ENCODE results near the gene CCDC134.
"Not testable (repeated sequence)": the region's sequence is repeated elsewhere in the genome, so short reads cannot be mapped to it uniquely, and the experiment has no call there.

CCDC134 gene

DNA sequence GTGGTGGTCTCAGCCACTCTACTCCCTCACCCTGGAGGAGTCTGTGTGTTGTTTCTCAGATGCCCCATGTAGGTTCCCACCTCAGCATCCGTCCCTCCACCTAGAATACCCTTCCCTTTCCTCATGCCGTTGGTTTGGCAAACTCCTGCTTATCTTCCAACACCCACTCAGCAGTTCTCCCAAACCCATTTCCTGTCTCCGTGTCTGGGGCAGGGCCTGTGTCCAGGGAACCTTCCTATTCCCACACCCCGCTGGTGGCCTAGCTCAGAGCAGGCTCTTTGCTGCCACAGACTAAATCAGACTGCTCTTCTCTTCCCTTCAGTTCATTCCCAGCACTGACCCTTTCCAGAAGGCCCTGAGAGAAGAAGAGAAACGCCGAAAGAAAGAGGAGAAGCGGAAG, 24.9 kb downstream of the CCDC134 start:
- no peak for DNase-seq

DNA sequence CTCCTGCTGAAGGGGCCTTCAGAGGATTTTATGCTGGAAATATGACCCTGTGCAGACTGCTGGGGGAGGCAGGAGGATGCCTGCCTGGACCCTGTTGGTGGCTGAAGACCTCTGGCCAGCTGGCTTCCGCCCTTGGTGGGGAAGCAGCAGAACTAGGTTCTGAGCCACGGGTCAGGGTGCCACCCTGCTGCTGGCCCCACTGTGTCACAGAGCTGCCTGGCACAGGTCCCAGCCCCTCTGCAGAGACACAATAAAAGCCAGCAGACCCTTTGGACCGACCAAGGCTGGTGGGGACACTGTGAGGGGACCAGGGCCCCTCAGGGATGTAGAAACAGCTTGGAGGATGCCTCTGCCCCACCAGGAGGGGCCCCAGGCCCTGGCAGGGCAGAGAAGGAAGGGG, 25.5 kb downstream of the CCDC134 start:
- no peak for DNase-seq

DNA sequence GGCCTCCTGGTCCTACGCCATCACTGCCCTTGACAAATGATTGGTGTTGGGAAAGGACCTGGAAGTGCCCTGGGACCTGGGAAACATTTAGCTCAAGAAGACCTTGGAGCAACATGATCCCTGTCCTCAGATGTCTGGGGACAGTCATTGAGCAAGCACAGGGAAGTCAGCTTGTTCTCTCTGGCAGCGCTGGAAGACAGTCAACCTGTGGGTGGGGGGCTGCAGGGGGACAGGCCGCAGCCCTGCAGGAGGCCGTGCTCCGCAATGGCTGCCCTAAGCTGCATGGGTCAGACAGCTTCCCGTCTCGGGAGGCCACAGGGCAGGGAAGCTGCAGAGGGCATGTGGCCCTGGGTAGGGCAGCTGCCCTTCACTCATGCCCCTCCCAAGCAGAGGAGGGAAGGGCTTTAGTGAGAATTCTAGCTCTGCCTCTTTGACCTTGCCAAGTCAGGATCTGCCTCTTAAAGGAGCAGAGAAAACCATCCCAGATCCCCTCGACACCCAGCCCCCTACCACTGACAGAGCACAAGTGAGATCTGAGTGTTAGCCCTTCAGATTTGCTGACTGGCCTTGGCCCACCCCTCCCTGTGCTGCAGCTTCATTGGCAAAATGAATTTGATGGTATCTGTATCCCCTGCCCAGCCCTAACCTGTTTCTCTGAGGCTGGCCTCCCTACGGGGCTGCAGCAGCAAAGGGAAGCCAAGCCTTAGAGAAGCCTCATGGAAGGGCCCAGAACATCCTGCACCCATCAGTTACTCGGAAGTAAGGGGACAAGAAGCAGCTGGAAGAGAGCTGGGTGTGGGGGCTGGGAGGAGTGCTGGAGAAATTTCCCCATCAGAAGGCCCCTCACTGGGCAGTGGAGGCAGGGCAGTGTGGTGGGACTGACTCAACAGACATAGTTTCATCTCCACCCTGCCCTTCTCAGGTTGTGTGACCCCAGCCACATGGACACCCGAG, 26.2 kb downstream of the CCDC134 start:
- DNase-seq: no peak

DNA sequence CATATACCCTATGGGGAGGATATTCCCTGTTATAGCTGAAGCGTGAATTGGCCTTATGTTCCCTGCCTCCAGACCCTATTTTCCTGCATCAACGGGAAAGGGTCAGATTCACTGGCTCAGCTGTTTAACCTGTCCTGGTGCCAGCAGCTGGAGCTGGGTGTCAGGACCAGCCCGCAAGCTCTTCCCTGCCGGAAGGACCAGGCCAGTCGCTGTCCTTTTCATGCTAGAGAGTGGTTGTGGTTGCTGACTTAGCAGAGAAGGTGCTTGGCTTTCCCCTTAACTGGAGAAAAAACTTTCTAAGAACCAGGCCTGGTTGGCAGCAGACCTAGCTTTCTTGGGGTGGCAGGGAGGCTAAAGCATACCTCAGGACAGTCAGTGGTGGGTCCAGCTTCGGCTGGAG, 27.2 kb downstream of the CCDC134 start:
- no peak for DNase-seq

DNA sequence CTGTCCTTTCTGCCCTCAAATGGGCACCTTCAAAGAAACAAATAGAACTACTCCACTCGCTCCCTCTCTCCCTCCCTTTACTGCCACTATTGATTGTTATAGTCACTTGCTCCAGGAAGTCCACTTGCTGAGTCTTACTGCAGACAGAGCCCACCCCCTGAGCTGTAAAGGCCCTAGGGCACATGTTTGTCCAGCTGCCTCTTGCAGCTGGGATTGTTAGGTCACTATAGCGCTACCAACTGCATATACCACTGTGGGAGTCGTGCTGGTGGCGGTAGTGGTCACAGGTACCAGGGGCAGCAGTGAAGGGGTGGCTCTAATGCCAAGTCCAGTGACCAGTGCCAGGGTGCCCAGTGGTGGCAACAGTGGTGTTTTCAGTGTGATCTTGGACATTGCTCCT, 28.0 kb downstream of the CCDC134 start:
- DNase-seq: peak; percentile 60

DNA sequence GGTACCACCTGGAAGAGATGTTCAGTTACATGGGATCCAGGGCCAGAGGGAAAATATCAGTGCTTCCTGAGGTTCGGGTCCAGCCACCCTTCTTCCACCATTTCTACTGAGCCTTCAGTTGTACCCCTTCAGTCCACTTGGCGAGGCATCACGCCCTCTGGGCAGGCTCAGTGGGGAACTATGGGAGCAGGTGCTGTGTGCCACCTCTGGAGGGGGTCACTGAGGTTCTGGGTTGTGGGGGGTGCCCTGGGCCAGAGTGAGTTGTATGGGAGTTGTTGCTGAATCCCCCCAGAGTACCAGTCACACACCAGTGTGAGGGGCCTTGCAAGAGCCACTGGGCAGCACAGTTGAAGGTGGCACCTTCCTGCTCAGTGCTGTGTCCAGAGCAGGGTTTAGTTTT, 29.7 kb downstream of the CCDC134 start:
- DNase-seq: no peak

DNA sequence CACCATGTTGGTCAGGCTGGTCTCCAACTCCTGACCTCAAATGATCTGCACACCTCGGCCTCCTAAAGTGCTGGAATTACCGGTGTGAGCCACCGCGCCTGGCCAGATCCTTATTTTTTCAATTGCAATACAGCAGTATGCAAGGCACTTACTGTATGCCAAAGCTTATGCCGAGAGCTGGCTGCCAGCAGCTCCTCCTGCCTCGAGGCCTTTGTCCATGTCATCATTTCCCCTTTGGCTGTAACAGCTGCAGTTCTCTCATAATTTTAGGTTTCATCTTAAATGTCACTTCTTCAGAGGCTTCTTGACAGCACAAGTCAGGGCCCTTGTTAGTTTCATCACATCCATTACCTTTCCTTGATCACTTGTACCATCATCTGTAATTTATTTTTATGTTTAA, 30.9 kb downstream of the CCDC134 start:
- DNase-seq: no peak

DNA sequence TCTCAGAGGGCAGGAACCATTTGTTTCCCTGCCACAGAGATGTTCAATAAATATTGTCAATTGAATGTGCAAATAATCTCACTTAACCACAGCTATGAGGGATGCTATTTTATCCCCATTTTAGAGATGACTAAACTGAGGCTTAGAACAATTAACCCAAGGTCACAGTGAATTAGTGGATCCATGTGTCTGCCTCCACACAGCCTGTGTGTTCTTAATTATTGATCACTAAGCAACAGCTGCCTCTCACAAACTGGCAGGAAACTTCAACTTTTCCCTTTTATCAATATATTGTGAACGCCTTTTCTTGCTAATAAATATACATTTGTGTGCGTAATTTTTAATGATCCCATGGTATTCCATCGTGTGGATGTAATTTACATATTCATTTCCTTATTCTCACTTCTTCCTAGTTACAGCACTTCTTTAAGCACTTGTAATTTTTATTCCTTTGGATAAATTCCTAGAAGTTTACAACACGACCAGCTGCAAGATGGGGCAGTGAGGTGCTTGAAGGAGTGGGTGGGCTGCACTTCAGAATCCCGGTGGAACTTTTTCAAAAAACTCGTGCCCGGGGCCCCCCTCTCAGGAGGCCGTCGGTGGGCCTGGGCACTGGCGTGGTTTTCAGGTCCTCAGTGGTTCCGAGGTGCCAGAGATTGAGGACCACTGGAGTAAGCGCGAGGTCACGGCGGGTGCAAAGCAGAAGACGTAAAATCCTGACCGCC, 31.5 kb downstream of the CCDC134 start:
- no peak for DNase-seq

DNA sequence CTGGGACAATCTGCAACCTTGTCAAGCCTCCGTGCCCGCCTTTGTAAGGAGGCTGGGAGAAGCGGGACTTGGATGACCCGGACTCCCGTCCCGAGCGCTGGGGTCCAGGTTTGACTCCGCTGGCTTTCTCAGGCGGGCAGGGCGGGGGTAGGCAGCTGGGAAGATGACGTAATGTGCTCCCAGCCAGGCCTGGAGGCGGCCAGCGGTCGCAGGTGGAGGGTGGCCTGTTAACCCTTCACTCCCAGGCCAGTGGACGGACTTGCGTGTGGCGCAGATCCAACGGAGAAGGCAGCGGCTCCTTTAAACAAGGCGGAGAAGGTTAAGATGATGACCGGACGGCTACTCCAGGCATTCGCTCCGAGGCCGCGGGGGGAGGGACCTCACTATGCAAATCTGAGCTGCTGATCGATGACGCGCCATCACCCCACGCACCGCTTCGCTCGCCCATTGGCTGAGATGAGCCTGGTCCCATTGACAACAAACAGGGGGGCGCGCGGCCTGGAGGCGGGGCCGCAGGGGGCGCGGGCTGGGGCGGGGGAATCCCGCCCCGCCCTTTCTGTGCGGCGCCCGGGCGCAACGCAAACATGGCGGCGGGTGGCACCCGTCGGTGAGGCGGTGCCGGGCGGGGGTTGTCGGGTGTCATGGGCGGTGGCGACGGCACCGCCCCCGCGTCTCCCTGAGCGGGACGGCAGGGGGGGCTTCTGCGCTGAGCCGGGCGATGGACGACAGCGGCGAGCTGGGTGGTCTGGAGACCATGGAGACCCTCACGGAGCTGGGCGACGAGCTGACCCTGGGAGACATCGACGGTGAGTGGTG, 32.3 kb downstream of the CCDC134 start, which contains the start of gene SREBF2:
TSS of gene SREBF2 (plus strand) at position 553 of the 816 bp plus-strand sequence. CDS start at position 719, 166 bp downstream.
- peak; percentile 93 for DNase-seq

DNA sequence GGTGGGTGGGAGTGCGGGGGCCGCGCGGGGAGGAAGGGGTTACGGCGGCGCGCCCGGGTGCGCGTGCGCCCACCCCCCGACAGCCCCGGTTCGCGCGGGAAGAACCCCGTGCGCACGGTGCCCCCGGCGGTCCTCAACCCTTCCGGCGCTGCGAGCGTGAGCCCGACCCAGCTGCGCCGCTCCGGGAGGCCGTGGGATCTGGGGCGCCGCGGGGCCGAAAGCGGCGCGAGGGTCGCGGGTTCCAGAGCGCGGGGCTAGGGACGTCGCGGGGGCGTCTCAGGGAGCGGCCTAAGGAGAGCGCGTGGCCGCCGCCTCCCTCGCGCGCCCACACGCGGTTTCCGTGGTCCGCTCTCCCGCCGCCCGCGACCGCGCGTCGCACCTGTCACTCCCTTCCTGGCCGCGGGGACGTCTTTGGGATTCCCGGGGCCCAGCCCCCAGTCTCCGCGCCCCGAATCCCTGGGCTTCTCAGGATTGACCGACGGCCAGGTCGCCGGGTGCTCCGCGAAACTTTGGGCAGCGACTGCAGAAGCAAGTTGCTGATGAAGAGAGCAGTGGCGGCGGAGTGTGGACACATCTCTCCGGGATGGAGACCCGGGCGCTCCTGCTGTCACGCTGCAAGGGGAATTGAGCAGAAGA, 33.0 kb downstream of the CCDC134 start:
- DNase-seq: no peak

DNA sequence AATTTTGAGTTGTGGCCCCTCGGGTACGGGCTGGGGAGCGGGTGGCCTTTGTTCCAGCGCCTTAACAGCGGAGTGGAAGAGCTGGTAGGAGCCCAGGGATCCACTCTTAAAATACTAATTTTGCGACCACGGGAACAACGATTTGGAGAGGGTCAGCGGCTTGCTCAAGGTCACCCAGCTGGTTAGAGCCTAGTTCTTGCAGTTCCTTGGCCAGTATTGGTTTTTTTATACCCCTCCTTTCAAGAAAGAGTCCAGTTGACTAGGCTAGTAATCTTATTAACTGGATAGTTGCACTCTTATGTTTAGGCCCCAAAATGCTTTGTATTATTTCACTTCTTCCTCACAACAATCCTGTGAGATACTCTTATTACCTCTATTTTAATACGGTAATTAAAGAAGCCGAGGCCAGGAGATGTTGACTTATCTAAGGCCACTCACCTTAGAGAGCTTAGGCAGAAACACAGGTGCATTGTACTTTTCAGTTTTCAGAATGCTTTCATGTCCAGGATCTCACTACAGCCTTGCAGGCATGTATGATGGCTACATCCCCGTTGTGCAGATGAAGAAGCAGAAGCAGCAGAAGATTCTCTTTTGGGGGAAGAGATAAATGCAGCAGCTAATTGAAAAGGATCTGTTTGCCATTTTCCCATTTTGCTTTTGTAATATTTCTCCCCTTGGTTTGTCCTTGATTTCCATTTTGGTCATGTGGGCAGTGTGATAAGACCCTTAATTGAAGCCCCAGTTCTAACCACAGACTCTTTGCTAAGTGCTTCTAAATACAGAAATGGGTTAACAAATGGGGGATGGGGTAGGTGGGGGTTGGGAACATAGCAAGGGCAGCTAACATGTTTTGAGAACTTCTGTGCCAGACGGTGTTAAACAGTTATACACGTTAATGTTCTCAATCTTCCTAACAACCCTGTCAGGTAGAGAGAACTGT, 33.8 kb downstream of the CCDC134 start:
- DNase-seq: no peak

DNA sequence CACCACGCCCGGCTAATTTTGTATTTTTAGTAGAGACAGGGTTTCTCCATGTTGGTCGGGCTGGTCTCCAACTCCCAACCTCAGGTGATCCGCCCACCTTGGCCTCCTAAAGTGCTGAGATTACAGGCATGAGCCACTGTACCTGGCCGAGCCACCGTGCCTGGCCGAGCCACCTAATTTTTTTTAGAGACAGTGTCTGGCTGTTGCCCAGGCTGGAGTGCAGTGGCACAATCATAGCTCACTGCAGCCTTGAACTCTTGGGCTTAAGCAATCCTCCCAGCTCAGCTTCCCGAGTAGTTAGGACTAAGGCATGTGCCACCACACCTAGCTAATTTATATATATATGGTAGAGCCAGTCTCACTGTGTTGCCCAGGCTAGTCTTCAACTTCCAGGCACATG, 35.0 kb downstream of the CCDC134 start:
- not testable (repeated sequence) for DNase-seq

DNA sequence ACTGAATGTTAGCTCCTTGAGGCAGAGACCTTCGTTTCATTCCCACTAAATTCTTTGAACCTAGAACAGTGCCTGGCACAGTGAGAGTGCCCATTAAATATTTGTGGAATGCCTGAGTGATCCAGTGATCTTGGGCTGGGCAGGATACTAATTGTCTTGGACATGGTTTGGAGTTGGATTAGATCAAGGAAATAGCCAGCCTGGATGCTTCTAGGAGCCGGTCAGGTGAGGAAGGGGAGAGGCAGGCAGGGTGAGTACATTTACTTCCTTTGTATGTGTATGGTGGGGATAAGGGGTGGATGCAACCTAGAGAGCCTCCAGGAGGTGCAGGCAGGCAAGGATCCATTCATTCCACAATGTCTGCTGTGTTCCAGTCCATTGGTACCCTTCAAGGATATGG, 36.1 kb downstream of the CCDC134 start:
- DNase-seq: no peak

DNA sequence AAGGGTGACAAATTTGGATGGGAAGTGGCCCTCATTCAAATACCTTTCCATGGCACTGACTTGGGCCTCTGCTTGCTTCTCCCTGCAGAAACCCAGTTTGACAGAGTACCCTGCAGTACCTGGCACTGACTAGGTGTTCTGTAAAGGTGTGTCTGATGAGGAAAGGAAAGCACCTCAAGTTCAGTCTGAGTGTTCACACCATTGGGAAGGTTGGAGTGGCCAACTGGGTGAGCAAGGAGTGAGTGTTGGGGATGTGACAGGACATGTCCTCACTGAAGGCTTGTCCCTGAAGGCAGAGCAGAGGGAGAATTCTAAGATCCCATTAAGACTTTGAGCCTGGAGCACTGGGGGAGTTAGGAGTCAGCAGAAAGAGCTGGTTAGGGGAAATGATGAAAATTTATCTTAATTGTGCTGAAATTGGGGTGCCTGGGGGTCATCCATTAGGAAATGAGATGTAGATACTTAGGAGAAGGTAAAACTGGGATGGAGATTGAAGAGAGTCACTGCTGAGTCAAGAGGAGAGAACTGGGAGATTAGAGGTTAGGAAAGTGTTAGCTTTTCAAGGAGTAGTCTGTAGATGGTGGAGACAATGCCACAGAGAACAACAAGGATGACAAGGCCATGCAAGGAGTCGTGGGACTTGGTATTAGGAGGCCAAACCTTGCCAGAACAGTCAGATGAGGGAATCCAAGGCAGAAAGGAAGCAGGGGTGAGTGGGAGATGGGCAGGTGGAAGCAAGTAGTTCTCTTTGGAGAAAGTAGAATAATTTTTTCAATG, 38.6 kb downstream of the CCDC134 start:
- no peak for DNase-seq

DNA sequence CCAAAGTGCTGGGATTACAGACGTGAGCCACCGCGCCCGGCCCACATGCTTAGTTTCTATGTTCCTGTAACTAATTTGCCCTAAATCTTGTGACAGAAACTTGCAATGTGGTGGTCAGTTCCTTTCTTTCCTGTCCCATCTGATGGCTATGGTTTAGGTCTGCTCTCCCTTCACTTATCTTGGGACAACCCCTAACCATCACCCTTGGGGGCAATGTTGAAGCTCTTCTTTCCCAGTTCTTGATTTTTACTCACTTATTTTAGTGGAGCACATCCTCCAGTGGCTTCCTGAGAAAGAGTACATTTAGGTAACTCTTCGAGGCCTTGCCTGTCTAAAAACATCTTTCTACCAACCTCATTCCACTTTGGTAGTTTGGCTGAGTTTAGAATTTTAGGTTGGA, 39.7 kb downstream of the CCDC134 start:
- no peak for DNase-seq

DNA sequence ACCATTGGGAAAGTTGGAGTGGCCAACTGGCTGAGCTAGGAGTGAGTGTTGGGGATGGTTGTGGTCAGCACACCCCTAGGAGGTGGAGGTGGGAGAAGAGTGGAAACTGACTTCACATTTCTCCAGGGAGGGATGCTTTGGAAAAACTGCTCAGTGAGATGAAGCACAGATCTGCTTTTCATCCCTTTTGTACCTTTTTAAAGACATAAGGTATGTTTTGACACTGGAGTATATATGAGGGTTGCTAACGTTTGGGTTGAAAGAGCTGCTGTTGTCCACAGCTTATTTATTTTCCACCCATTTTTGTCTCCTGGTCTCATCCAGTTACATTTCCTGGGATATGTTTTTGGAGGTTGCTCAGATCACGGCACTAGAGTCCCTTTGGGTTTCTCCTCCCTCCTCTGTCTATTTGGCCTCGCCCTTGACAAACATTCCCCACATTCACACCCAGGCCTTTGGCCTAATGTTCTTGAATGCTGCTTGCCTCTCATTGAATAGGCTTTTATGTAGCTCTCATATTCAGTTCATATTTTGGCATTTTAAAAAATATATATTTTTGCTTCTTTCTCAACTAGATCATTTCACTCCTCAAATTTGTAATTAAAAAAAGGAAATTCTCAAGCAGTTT, 40.7 kb downstream of the CCDC134 start:
- DNase-seq: no peak

DNA sequence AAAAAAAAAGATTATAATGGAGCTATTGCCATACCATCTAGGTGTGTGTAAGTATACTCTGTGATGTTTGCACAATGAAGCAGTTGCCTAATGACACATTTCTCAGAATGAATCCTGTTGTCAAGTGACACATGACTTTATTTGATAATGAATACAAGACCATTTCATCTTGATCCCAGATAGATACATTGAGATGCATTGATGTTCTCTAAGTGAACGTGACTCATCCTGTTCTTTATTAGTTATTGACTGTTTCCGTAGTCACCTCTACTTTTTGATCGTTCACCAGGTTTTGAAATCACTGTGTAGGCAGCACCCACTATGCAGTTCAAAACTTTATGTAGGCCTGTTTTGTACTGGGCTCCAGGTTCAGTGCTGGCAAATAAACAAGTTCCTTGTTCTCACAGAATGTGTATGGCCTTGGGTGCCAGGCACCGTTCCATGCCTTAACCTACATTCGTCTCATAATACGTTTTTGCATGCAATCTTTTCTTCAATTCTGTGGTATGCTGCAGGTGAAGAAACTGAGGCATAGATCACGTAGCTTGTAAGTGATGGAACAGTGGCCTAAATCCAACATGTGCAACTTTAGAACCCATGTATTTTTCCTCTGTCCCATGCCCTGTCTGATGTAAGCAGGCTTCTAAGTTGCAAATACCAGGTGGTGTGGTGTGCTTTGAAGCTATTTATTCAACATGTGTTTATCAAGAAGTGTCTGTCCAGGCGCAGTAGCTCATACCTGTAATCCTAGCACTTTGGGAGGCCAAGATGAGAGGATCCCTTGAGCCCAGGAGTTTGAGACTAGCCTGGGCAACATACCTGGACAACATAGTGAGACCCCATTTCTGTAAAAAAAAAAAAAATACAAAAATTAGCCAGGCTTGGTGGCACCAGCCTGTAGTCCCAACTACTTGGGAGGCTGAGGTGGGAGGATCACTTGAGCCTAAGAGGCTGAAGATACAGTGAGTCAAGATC, 42.8 kb downstream of the CCDC134 start:
- no peak for DNase-seq

DNA sequence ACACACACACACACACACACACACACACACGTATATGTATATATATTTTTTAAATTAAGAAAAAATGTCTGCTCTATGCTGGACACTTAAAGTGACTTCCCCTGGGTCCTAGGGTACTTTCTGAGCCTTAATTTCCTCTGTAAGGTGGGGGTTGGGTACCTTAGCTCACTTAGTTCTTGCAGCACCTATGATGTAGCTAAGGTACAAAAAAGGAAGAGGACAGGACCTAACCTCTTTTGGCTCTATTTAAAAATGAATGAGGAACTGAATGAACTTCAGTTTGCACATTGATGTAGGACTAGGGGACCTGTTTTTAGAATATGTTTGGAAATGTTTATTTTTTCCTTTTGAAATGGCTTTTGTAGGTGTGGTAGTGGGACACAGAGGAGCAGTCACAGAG, 43.6 kb downstream of the CCDC134 start:
- no peak for DNase-seq

DNA sequence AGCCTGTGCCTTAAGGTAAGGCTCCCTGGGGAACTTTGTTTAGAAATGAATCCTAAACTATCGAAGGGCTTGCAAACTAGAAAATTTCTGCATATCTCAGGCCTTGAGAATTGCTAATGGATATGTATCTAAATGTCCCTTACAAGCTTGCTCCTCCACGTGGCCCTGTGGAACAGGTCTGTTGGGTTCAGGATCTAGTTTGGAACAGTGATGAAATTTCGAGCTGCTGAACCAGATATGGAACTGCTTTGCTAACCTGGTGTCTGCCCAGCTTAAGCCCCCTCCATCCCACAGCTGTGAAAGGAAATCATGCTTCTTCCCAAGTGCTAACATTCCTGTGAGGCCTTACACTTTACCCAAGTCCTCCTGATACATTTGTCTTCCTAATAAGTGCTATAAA, 44.0 kb downstream of the CCDC134 start:
- DNase-seq: no peak

Data from NCI-H774 (cell line).